ENCODE results near the gene UPF1.

DNA sequence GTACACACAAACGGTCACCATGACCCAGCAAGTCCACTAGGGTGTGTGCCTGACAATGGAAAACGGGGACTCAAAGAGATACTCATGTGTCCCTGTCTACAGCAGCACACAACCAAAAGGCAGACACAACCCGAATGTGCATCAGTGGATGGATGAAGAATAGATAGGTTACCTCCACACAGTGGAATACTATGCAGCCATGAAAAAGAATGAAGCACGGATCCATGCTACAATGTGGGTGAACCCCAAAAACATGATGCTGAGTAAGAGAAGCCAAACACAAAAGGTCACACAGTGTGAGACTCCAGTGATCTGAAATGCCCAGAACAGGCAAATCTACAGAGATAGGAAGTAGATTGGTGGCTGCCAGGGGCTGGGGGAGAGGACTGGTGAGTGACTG lies 55.2 kb downstream of the UPF1 start:
- TF ChIP-seq, protein P1, sequence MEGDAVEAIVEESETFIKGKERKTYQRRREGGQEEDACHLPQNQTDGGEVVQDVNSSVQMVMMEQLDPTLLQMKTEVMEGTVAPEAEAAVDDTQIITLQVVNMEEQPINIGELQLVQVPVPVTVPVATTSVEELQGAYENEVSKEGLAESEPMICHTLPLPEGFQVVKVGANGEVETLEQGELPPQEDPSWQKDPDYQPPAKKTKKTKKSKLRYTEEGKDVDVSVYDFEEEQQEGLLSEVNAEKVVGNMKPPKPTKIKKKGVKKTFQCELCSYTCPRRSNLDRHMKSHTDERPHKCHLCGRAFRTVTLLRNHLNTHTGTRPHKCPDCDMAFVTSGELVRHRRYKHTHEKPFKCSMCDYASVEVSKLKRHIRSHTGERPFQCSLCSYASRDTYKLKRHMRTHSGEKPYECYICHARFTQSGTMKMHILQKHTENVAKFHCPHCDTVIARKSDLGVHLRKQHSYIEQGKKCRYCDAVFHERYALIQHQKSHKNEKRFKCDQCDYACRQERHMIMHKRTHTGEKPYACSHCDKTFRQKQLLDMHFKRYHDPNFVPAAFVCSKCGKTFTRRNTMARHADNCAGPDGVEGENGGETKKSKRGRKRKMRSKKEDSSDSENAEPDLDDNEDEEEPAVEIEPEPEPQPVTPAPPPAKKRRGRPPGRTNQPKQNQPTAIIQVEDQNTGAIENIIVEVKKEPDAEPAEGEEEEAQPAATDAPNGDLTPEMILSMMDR (conservative IDR thresholded peaks at IDR 0.05; ENCODE audit: low read length), result no peak
- no peak for TF ChIP-seq EZH2phosphoT487 (IDR thresholded peaks at IDR 0.05; ENCODE audit: borderline replicate concordance, low read depth, low read length)

Data from OCI-LY7 (cell line).